Gastroesophageal sphincter (tissue), 4 donors: Measurements from ENCODE around the gene CXADR. TPM values are rescaled to one million over a fixed set of nuclear protein-coding genes. Genes with fewer than 3 reads are reported as not detected.

ENCODE experiments used
- ATAC-seq: fragments of 150-250 bp; one replicate; pipeline ENCODE4 v1.9.1; 2016; ENCODE audit warnings: mild to moderate bottlenecking, moderate library complexity
- H3K27ac ChIP-seq, 4 donors: fragments of 200-600 bp; sonication (generic) in 3 of 4; 1 replicate in 3 of 4; 2 replicates in 1 of 4; pipeline ENCODE4 v1.5.1; 2016 to 2019
- H3K27me3 ChIP-seq: fragments of 200-600 bp; sonication (generic); one replicate; pipeline ENCODE4 v1.5.1; 2019
- H3K36me3 ChIP-seq, 2 donors: fragments of 200-600 bp; sonication (generic); one replicate each; pipeline ENCODE4 v1.5.1; 2019; ENCODE audit warnings: control low read depth in 1 of 2
- H3K4me1 ChIP-seq, 3 donors: fragments of 200-600 bp; sonication (generic); 1 replicate in 2 of 3; 2 replicates in 1 of 3; pipeline ENCODE4 v1.5.1; 2016 to 2019; ENCODE audit warnings: control low read depth in 2 of 3
- H3K4me3 ChIP-seq, 2 donors: fragments of 200-600 bp; sonication (generic); one replicate each; pipeline ENCODE4 v1.5.1; 2019; ENCODE audit warnings: mild to moderate bottlenecking in 1 of 2, moderate library complexity in 1 of 2
- H3K9me3 ChIP-seq, 3 donors: fragments of 200-600 bp; sonication (generic); one replicate each; pipeline ENCODE4 v1.5.1; 2017 to 2019; ENCODE audit warnings: control low read depth in 2 of 3
- EP300 ChIP-seq: sonication (generic); formaldehyde crosslinking; IDR thresholded peaks from one replicate; pipeline ENCODE4 v1.6.1; 2017; ENCODE audit warnings: antibody characterized with exemption, mild to moderate bottlenecking
- POLR2A ChIP-seq, 2 donors: fragments of 450-650 bp; IDR thresholded peaks; one replicate each; pipeline ENCODE4 v1.6.1; 2017; ENCODE audit warnings: antibody characterized with exemption in 2 of 2, mild to moderate bottlenecking in 2 of 2, moderate library complexity in 1 of 2
- POLR2AphosphoS5 ChIP-seq: sonication (generic); formaldehyde crosslinking; IDR thresholded peaks from one replicate; pipeline ENCODE4 v1.6.1; 2017; ENCODE audit warnings: antibody characterized with exemption
- WGBS, 2 donors: methylation state at CpG; one replicate each; pipeline ENCODE4 v1.1.5; 2018; ENCODE audit warnings: low coverage in 1 of 2; 5-methylcytosine and 5-hydroxymethylcytosine counted together
- total RNA-seq, 4 donors: library from RNA; depleted of rRNA; stranded (reverse); fragments of >200 nt; gene quantifications; one replicate each; pipeline ENCODE4 v1.1.0, GENCODE V29; 2016
- TF ChIP-seq, protein P1 (sequence below), 4 experiments: fragments of 200-600 bp in 2 of 4; fragments of 450-650 bp in 2 of 4; sonication (generic) in 1 of 4; IDR thresholded peaks; one replicate each; pipeline ENCODE4 v1.5.1; 2017 to 2019; ENCODE audit warnings: antibody characterized with exemption in 4 of 4, mild to moderate bottlenecking in 2 of 4, moderate library complexity in 2 of 4

Gene CXADR
- total RNA-seq, 4 donors from 2014 or later: 0.54 to 10.6 (median 4.4) TPM

DNA sequence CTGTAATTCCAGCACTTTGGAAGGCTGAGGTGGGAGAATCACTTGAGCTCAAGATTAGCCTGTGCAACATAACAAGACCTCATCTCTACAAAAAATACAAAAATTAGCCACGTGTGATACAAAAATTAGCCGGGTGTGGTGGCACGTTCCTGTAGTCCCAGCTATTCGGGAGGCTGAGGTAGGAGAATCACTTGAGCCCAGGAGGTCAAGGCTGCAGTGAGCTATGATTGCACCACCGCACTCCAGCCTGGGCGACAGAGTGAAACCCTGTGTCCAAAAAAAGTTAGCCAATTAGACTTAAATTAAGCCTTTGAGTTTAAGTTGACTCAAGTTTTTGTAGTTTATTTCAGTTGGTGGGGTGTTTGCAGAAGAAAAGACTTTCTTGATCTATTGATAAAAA is 11.8 kb downstream of the CXADR start:
- Histone ChIP-seq H3K27ac (no peak overlapping the region), H3K4me3 (no peak overlapping the region), H3K9me3 (no peaks in the 10 kb centered on the region), H3K27me3 (no peaks in the 10 kb centered on the region), H3K36me3 (no peaks in the 10 kb centered on the region), H3K4me1 (no peaks in the 10 kb centered on the region)
- 100% methylated on average over 4 to 5 of the region's 6 CpGs for WGBS, 2 donors
- no peak for ATAC-seq
- TF ChIP-seq POLR2AphosphoS5 (no peak), POLR2A (IDR thresholded peaks at IDR 0.05) (no peak), EP300 (no peak)
- TF ChIP-seq, protein P1, sequence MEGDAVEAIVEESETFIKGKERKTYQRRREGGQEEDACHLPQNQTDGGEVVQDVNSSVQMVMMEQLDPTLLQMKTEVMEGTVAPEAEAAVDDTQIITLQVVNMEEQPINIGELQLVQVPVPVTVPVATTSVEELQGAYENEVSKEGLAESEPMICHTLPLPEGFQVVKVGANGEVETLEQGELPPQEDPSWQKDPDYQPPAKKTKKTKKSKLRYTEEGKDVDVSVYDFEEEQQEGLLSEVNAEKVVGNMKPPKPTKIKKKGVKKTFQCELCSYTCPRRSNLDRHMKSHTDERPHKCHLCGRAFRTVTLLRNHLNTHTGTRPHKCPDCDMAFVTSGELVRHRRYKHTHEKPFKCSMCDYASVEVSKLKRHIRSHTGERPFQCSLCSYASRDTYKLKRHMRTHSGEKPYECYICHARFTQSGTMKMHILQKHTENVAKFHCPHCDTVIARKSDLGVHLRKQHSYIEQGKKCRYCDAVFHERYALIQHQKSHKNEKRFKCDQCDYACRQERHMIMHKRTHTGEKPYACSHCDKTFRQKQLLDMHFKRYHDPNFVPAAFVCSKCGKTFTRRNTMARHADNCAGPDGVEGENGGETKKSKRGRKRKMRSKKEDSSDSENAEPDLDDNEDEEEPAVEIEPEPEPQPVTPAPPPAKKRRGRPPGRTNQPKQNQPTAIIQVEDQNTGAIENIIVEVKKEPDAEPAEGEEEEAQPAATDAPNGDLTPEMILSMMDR (IDR thresholded peaks at IDR 0.05): no peak

DNA sequence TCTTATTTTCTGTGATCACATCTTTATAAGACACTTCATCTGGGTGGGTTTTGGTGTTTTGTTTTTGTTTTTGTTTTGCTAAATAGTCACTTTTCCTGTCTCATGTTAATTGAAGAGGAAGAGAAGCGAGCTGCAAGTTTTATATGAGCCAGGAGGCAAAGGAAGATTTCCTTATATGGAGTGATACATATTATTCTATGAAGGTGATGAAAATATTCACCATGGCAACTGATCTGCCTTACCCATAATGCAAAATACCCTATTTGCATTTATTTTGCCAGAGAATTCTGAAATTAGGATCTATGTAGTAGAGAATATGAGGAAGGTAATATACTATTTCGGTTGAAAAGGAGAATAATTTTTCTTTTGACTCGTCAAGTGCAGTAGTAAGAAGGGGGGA is 13.9 kb downstream of the CXADR start:
- H3K36me3 ChIP-seq: no peaks in the 10 kb centered on the region
- H3K4me1 ChIP-seq: no peaks in the 10 kb centered on the region
- H3K27ac ChIP-seq: no peak overlapping the region
- no peaks in the 10 kb centered on the region for H3K27me3 ChIP-seq
- 83 to 85% methylated on average over 3 of the region's 3 CpGs for WGBS, 2 donors
- no peak for TF ChIP-seq POLR2AphosphoS5
- no peak for TF ChIP-seq EP300
- TF ChIP-seq, protein P1 (IDR thresholded peaks at IDR 0.05): no peak
- no peak for TF ChIP-seq POLR2A (IDR thresholded peaks at IDR 0.05)
- H3K9me3 ChIP-seq: no peaks in the 10 kb centered on the region
- H3K4me3 ChIP-seq: no peak overlapping the region
- no peak for ATAC-seq

DNA sequence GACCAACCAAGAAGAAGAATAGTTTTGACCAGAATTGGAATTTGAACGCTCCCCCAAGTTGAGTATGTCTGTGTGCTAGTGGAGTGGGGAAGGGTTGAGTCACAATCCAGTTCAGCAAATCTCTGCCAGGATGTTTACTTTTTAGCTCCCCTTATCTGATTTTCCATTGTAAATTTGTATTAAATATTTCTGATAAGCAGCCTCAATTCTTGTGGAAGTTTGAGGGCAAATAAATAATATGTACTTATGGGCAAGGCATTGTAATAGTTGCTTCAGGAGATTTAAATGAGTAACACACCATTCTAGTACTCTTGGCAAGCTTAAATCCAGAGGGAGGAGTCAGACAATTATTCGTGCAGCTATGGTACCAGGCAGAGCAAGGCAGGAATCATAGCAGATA is 14.4 kb downstream of the CXADR start:
- no peak for TF ChIP-seq EP300
- TF ChIP-seq, protein P1 (IDR thresholded peaks at IDR 0.05): no peak
- no peak for TF ChIP-seq POLR2AphosphoS5
- no peak for TF ChIP-seq POLR2A (IDR thresholded peaks at IDR 0.05)
- Histone ChIP-seq H3K36me3 (no peaks in the 10 kb centered on the region), H3K27me3 (no peaks in the 10 kb centered on the region), H3K4me1 (no peaks in the 10 kb centered on the region), H3K4me3 (no peak overlapping the region), H3K27ac (no peak overlapping the region), H3K9me3 (no peaks in the 10 kb centered on the region)
- ATAC-seq: no peak
- WGBS, 2 donors: 42 to 43% methylated on average over 2 of the region's 2 CpGs

- no peak for TF ChIP-seq EP300
- TF ChIP-seq, protein P1 (IDR thresholded peaks at IDR 0.05): no peak
- no peak for TF ChIP-seq POLR2AphosphoS5
- TF ChIP-seq POLR2A (IDR thresholded peaks at IDR 0.05): no peak
- WGBS, 2 donors: 51 to 82% methylated on average over 5 of the region's 5 CpGs
- no peaks in the 10 kb centered on the region for H3K36me3 ChIP-seq
- no peak overlapping the region for H3K4me3 ChIP-seq
- no peak overlapping the region for H3K27ac ChIP-seq
- H3K9me3 ChIP-seq: no peaks in the 10 kb centered on the region
- H3K27me3 ChIP-seq: no peaks in the 10 kb centered on the region
- no peak for ATAC-seq
- H3K4me1 ChIP-seq: no peaks in the 10 kb centered on the region
These were observed 14.9 kb downstream of the CXADR start for GRCh38 chr21:17527711-17528110.

- H3K9me3 ChIP-seq: no peaks in the 10 kb centered on the region
- no peak overlapping the region for H3K4me3 ChIP-seq
- 78 to 84% methylated on average over 5 of the region's 5 CpGs for WGBS, 2 donors
- H3K27me3 ChIP-seq: no peaks in the 10 kb centered on the region
- H3K36me3 ChIP-seq: no peaks in the 10 kb centered on the region
- TF ChIP-seq POLR2A (IDR thresholded peaks at IDR 0.05) (no peak), EP300 (no peak), POLR2AphosphoS5 (no peak)
- TF ChIP-seq, protein P1 (IDR thresholded peaks at IDR 0.05): no peak
- no peaks in the 10 kb centered on the region for H3K4me1 ChIP-seq
- no peak for ATAC-seq
- no peak overlapping the region for H3K27ac ChIP-seq
These were observed 16.8 kb downstream of the CXADR start for GRCh38 chr21:17529648-17530047.
